ENCODE data around the gene PIP4K2A.
"Not testable (repeated sequence)": the region's sequence is repeated elsewhere in the genome, so short reads cannot be mapped to it uniquely, and the experiment has no call there.

Gene PIP4K2A

DNA sequence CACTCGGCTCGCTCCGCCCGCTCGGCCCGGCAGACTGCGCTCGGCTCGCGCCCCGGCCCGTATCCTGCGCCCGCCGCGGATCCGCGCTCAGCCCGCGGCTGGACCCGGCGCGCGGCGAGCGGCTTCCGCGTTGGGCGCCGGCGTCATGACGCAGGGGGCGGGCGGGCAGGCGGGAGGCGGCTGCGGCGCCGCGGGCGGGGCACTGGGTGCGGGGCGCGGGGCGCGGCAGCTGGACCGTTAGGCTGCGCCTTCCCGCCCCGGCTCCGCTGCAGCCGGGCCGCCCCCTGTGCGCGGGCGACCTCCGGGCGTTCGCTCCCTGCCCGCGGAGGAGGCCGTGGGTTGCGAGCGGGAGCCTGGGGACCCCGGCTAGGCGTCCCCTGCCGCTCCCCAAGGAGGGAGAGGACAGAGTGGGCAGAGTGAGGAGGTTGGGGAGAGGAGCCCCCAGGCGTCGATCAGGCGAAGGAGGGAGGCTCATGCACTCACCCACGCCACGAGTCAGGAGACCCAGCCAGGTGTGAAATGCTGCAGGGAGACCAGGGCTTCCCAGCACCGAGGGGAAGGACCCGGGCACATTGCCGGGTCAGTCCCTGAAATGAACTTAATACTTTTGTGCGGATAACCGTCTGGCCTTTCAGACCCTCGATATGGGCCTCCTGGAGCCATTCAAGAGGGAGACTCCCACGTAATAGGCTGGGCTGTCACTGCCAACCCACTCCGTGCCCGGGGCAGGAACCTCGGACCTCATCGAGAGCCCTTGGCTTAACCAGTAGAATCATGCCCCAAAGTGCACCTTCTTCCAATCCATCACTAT lies at the start of gene PIP4K2A:
Gene PIP4K2A (minus strand): TSS at position 100 of the 811 bp plus-strand sequence. CDS start 252 bp downstream, outside the sequence.
- peak; percentile 45 to 73 for DNase-seq (ENCODE audit: low read depth in 1 of 2, low spot score in 1 of 2)

DNA sequence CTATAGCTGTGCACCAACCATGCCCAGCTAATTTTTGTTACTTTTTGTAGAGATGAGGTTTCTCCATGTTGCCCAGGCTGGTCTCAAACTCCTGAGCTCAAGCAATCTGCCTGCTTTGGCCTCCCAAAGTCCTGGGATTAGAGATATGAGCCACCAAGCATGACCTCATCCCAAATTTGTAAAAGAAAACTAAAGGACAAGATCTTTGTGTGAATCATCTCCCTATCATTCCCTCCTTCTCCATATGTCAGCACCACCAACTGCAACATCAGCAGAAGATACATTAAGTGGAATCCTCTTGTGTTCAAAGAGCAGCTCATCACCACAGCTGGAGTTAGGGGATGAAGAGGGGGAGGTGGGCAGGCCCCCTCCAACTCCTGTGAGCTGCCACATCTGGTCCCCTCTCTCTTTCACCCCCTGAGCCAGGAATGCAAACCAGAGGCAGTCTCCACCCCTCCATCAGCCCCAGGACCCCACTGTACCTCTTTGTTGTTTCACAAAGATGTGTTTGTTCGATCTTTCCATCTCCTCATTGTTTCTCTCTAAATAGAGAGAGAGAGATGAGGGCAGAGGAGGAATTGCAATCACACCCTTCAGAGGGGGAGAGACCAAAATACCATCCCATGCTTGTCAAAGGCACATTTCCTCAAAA lies 47.3 kb upstream of the PIP4K2A start:
- DNase-seq (ENCODE audit: low read depth in 1 of 2, low spot score in 1 of 2) = no peak

DNA sequence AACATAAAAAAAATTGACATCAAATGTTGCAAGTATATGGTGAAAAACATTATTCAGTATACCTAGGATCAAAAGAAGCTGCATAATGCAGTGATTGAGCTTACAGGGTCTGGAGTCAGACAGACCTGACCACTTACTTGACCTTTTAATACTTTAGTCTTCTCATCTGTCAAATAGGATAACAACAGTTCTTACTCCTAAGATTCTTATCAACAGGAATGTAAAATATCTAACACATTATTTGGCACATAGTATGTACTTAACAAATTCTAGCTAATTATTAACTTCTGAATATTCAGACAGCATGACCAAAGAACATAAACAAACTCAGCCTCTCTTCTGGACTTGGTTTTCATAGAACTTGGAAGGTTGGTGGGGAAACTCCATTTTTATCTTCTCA lies 45.6 kb upstream of the PIP4K2A start:
- no peak for DNase-seq (ENCODE audit: low read depth in 1 of 2, low spot score in 1 of 2)

DNA sequence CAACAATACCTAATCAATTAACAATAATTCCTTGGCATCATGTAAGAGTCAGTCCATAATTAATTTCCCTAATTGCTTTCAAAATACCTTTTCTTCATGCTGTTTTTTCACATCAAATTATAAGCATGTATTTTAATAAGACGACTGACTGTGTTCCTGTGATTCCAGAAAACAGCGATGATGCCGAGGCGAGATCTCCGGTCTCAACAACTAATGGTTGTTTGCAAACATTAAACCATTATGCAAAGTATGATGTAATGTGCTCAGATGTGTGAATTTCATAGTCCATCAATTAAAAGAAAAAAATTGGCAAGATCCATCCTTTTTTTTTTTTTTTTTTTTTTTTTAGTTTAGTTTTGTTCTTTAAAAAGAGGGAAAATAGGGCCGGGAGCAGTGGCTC lies 44.5 kb upstream of the PIP4K2A start:
- no peak for DNase-seq (ENCODE audit: low read depth in 1 of 2, low spot score in 1 of 2)

DNA sequence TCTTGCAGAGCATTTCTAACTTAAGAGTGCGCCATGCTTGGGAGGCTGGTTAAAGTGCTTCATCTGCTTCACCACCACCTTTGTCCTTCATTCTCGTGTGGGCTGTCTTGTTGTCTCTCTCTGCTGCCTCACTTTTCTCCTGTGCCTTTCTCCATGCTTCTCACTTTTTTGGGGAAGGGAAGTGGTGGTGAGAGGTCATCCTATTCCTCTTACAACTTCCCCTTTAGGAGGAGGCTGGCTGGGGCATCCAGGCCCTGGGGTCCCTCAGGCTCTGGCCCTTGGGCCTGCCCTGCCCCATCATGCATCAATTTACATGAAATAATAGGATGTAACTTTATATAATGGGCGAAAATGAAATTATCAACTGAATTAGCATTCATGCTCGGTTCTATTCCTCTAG lies 39.9 kb upstream of the PIP4K2A start:
- no peak for DNase-seq (ENCODE audit: low read depth in 1 of 2, low spot score in 1 of 2)

DNA sequence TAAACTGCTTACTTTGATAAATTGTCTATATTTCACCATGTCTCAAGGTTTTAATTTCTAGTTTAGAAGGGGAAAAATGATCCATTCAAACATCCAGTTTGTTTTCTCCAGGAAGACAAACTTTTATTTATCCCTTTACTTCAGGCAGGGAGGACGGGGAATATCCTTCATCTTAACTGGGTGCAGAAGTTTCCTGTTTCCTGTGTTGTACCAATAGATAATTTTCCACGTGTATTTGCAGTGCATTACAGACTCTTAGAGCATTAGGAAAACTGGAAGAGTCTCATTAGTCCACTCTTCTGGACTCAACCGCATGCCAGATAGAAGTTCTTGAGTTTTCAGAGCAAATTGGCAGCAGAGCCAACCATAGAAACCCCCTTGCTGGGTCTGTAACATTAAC lies 39.4 kb upstream of the PIP4K2A start:
- DNase-seq (ENCODE audit: low read depth in 1 of 2, low spot score in 1 of 2) = no peak

DNA sequence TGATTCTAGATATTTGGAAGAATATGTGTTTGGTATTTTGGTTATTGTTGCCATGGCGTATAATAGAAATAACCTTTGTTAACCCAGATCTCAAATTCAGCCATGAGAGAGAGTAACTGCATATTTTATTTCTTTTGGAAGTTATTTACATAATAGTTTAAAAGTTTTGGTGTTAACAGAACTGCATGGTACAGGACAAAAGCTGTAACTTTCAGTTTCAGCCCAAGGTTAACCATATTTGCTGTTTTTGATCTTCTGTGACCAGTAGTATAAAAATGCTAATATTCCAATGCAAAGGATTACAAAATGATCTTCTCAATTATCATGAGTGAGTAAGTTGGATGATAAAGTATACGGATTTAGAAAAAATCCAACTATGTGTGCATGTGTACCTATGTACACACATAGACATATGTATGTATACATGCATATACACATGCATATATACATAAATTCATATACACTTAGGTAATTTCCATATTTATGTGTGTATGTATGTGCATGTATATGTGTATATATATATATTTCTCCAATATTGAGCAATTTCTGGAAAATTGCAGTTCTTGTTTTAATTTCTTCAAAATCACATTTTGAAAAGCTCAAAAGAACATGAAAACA lies 38.0 kb upstream of the PIP4K2A start:
- DNase-seq (ENCODE audit: low read depth in 1 of 2, low spot score in 1 of 2) = no peak

DNA sequence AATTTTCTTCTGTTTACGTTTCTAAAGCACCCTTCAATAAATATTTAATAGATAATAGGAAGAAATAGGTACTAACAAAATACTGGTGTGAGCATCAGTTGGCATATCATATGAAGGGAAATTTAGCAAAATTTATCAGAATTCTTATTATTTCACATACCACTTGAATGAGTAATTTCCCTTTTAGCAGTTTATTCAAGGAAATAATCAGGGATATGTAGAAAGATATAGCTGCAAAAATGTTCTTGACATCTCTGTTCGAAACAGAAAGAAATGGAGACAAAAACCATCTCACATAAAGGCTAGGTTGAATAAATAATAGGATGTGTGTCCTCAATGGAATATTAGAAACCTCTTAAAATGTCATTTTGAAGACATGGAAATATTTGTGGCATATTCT lies 35.8 kb upstream of the PIP4K2A start:
- DNase-seq (ENCODE audit: low read depth in 1 of 2, low spot score in 1 of 2) = no peak

DNA sequence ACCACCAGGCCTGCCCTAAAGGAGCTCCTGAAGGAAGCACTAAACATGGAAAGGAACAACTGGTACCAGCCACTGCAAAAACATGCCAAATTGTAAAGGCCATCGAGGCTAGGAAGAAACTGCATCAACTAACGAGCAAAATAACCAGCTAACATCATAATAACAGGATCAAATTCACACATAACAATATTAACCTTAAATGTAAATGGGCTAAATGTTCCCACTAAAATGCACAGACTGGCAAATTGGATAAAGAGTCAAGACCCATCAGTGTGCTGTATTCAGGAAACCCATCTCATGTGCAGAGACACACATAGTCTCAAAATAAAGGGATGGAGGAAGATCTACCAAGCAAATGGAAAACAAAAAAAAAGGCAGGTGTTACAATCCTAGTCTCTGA lies 30.5 kb upstream of the PIP4K2A start:
- not testable (repeated sequence) for DNase-seq (ENCODE audit: low read depth in 1 of 2, low spot score in 1 of 2)

DNA sequence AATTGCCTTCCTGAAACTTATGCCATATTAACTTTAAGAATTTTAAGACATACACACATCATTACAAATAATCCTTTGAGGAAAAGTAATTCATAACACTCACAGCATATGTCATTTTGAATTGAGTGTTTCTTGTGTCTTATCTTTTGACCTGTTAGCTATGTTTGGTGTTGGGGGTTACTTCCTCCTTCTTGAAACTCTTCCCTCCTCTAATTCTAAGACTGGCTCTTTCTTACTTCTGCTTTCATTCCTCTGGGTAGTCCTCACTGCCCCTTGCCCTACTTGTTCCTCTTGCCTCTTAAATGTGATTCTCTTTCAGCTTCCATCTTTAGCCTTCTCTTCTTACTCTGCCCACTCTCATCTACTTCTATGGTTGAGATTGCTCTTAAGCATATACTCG lies 28.3 kb upstream of the PIP4K2A start:
- DNase-seq (ENCODE audit: low read depth in 1 of 2, low spot score in 1 of 2) = no peak

DNA sequence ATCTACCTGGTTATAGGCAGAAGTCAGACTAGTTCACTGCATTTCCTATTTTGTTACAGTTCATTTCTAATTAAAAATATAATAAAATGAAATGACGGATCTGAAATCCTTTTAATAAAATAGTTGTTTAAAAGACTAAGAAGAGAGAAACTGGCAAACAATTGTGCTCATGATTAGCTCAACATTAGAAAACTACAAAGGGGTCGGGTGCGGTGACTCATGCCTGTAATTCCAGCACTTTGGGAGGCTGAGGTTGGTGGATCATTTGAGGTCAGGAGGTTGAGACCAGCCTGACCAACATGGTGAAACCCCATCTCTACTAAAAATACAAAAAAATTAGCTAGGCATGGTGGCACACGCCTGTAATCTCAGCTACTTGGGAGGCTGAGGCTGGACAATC lies 27.3 kb upstream of the PIP4K2A start:
- not testable (repeated sequence) for DNase-seq (ENCODE audit: low read depth in 1 of 2, low spot score in 1 of 2)

DNA sequence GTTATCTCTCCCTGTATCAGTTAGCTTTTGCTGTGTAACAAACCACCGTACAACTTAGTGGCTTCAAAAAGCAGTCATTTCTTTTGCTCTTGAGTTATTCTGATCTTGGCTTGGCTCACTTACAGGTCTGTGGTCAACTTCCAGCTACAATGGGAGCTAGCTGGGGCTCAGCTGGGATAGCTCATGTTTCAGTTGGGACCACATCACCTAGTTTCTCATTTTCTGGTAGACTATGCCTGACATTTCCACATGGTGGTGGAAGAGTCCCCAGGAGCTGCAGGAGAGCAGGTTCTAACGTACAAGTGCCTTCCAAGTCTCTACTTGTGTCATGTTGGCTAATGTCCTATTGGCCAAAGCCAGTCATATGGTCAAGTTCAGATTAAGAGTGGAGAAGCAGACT lies 25.8 kb upstream of the PIP4K2A start:
- no peak for DNase-seq (ENCODE audit: low read depth in 1 of 2, low spot score in 1 of 2)

DNA sequence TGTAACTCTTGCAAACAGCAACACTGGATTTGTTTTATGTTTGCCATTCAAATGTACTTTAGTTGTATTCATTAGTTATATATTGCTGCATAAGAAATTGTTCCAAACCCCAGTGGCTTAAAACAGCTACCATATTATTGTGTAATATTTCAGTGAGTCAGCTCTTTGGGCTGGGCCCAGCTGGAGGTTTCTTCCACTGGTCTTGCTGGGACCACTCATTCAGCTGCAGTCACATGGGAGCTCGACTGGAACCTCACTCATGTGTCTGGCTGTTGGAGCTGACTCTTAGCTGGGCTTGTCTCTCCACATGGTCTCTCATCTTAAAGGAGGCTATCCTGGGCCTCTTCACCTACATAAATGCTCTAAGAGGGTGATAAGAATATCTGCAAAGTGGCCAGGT lies 23.2 kb upstream of the PIP4K2A start:
- DNase-seq (ENCODE audit: low read depth in 1 of 2, low spot score in 1 of 2) = no peak

DNA sequence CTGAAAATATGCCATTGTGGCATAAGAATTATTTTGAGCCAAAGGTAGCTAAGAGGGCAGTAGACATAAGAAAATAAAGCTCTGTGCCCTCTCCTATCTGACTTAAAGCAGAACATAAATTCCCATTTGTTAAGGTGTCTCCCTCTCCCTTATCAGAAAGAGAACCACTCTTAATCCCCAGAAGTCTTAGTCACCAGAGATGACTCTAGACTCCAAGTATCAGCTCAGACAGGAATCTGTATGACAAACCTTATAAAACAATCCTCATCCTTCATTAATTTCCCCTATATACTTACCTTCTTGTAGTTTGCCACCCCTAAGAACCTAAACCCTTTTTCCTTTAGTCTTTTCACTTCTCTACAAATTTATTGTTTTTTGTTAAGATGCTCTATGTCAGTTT lies 21.8 kb upstream of the PIP4K2A start:
- no peak for DNase-seq (ENCODE audit: low read depth in 1 of 2, low spot score in 1 of 2)

DNA sequence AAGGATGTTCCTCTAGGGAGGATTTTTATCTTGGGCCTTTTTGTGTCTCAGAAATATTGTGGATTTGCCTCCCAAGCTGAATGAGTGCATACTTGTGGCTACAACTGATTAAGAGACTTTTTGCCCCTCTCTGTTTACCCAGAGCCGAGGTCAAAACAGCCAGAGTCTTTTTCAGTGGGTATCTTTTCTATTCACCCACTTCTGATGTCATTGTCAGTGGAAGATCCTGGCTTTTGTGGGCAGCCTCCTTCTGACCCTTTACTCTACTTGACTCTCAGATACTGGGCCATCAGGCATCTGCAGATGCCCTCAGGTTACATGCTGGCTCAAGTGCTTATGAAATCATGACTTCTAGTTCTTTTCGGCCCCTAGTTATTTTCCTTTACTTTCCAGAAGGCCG lies 19.6 kb upstream of the PIP4K2A start:
- no peak for DNase-seq (ENCODE audit: low read depth in 1 of 2, low spot score in 1 of 2)

DNA sequence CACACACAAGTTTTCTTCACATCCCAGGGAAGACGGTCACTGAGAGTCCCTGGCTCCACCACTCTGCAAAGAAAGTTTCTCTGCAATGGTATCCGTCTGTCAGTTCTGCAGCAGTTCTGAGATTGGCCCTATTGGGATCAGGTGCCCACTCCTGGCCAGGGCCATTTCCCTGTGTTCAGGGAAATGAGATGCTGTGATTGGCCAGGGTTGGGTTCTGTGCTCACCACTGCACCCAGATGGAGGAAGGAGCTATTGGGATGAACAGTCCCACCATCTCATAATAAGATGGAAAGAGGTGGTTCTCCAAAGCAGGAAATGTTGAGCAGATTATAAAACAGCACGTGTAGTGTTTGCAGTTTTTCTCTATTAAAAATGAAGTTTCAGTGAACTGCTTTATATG lies 13.3 kb upstream of the PIP4K2A start:
- no peak for DNase-seq (ENCODE audit: low read depth in 1 of 2, low spot score in 1 of 2)

DNA sequence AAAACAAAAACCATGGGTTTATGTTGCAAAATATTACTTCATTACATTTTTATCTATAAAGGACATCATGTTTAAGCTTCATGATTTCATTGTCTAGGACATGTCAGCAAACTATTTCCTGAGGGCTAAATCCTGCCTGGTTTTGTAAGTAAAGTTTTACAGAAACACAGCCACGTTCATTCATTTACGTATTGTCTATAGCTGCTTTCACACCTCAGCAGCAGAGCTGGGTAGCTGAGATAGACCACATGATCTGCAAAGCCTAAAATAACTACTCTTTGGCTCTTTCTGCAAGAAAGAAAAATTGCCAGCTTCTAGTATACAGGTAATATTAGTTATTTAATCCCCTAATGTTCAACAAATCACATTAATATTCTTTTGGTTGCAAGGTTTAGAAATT lies 12.7 kb upstream of the PIP4K2A start:
- no peak for DNase-seq (ENCODE audit: low read depth in 1 of 2, low spot score in 1 of 2)

DNA sequence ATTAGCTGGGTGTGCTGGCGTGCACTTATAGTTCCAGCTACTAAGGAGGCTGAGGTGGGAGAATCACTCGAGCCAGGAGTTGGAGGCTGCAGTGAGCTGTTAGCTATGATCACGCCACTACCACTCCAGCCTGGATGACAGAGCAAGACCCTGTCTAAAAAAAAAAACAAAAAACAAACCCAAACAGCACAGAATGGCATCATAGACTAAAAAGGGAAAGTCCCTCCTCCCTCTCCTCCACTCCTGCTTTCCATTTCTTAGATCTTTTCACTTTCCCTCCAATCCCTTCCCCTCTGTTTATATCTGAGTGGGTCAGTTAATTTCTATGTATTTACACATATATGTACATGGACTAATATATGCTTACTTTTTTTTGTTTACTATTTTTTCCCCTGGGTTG lies 10.4 kb upstream of the PIP4K2A start:
- no peak for DNase-seq (ENCODE audit: low read depth in 1 of 2, low spot score in 1 of 2)

DNA sequence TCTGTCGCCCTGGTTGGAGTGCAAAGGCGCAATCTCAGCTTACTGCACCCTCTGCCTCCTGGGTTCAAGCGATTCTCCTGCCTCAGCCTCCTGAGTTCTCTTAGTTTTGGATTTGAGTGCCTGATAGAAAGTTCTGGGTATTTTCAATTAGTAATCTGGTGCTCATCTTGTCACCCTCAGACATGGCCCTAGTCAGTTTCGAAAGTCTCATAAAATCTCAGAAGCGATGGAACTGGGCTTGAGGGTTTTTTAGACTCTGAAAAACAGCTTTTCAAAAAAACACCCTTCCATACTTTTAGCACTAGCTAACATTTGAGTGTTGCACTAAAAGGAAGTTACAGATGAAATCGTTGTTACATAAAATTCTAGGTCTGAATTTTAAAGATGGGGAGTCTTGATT lies 9.4 kb upstream of the PIP4K2A start:
- no peak for DNase-seq (ENCODE audit: low read depth in 1 of 2, low spot score in 1 of 2)

DNA sequence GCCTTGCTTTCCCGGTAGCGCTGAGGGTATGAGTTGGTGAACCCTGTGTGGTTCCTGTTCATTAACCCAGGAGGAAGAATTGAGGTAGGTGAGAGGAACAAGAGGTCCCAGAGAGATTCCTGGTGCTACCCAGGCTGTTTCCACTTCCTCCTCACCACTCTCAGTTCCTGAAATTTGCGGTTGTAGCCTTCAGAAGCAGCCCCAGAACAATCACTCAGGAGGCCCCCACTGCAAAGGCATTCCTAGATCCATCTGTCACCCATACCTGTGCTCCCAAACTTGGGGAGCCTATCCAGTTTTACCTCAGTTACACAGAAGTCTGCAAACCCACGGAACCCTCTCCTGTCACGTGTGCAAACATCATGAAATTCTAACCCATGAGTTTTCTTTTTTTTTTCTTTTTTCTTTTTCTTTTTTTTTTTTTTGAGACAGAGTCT lies 9.0 kb upstream of the PIP4K2A start:
- no peak for DNase-seq (ENCODE audit: low read depth in 1 of 2, low spot score in 1 of 2)

DNA sequence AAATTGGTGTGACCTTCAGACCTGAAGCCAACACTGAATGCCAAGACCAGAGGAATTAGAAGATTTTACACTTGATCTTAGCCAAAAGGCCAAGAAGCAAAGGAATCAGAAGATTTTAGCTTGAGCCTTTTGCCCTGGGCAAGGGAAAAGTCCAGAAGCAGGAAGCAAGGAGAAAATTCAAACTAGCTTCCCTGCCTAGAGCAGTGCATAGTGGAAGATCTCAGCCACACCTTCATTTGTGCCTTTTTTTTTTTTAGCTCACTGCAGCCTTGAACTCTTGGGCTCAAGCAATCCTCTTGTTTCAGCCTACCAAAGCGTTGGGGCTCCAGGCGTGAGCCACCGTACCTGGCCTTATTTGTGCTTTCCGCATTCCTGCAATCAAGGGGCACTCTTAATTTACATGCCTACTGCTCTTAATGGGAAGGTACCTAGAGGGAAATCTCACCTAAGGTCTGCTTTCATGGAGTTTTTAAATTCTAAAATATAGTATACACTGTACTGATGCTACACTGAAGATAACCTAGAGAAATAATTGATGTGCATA lies 8.3 kb upstream of the PIP4K2A start:
- no peak for DNase-seq (ENCODE audit: low read depth in 1 of 2, low spot score in 1 of 2)

DNA sequence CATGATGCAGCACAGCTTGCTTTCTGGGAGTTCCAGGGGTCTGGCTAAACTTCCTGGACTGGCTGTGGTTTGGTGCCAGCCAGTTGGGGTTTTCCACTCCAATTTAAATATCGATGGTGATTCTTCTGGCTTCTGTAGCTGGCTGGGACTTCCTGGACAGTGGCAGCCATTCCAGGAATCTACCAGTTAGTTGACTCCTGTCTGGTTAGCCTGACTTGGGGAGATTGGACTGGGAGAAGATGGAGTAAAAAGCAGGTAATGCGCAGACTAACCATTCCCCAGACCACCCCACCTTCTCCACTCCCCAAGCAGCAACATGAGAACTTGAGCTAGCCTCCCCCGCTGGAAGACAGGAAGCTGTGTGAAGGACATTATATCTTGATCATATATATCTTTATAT lies 6.3 kb upstream of the PIP4K2A start:
- DNase-seq (ENCODE audit: low read depth in 1 of 2, low spot score in 1 of 2) = no peak

All from stimulated activated CD4-positive, alpha-beta T cell treated with anti-CD3 and anti-CD28 coated beads, Interleukin-15, amount 100 ng/mL, for 1 hour (primary cell).